Pulmonary artery endothelial cell (primary cell): ENCODE measurements around the gene CCNY. TPM values are rescaled to one million over a fixed set of nuclear protein-coding genes. Genes with fewer than 3 reads are reported as not detected.
"Not testable (repeated sequence)": the region's sequence is repeated elsewhere in the genome, so short reads cannot be mapped to it uniquely, and the experiment has no call there.

Experiments
- DNase-seq: peaks from one replicate; pipeline ENCODE4 v3.0.0-alpha.2; 2011; ENCODE audit warnings: low read depth, low spot score
- total RNA-seq: library from RNA; depleted of rRNA; stranded (reverse); fragments of >200 nt; gene quantifications from 2 replicates; pipeline ENCODE4 v1.2.3, GENCODE V29; 2014

Gene CCNY
- total RNA-seq, 1 donor from 2014 or later, result 93.8 TPM

DNA sequence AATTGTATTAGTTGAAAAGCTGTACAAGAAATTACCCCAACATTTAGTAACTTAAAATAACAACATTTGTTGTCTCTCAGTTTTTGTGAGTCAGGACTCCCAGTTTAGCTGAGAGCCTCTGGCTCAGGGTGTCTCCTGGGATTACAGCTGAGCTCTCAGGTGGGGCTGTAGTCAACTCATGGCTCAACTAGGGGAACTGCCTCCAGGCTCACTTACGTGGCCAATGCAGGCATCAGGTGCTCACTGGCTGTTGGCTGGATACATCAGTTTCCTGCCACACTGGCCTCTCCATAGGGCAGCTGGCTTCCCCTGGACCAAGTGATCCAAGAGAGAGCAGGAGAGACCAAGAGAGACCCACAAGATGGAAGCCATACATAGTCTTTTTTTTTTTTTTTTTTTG lies 17.5 kb downstream of the CCNY start:
- no peak for DNase-seq

DNA sequence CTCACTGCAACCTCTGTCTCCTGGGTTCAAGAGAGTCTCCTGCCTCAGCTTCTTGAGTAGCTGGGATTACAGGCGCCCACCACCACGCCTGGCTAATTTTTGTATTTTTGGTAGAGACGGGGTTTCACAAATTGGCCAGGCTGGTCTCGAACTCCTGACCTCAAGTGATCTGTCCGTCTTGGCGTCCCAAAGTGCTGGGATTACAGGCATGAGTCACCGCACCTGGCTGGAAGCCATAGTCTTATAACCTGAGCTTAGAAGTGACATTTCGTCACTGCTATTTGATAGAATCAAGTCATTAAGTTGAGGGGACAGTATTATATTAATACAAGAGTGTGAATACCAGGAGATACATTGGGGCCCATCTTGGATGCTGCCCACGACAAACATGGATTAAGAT lies 17.9 kb downstream of the CCNY start:
- not testable (repeated sequence) for DNase-seq

DNA sequence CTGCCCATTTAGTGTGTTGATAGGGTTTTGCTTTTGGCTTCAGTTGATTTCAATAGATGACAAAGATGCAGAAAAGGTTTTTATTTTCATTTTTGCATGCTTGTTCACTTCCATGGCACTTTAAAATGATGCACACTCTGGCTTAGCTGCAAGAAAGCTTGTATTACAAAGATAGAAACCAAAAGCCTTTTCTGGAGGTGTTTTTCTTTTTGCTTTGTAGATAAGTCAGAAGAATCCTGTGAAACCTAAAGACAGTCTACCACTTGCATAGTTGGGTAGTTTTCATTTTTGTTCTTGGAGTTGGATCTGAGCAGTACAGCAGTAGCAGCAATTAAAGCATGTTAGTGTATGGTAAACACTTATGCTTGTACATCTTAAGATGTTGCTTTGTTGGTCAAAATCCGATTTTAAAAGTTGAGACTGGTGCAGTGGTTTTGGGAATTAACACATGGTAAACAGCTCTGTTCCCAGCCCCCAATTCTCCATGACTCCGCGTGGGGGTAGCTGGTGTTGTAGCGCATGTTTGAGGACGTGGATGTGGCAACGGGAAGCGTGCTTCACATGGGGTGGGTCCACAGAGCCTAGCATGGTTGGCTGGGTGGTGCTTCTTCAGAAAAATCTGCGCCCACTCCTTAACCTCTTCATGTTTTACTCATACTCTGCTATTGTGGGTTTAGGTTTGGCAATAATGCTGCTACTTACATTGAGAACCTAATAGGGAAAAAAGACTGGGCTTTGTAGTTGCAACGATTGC lies 19.8 kb downstream of the CCNY start:
- DNase-seq, result no peak

DNA sequence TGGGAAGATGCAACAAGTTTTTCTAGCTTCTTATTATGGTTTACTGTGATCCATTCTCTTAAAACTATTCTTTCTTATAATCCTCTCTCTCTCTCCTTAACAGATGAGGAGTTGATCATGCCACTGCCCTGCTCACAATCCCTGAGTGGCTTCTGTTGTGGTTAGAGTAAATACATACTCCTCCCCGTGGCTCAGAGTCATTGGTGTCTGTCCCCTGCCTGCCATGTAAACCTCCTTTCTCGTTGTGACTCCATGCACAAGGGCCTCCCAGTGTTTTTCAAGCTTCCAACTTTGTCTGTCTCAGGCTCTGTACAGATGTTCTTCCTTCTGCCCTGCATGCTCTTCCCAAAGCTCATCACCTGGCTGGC lies 20.4 kb downstream of the CCNY start:
- no peak for DNase-seq

DNA sequence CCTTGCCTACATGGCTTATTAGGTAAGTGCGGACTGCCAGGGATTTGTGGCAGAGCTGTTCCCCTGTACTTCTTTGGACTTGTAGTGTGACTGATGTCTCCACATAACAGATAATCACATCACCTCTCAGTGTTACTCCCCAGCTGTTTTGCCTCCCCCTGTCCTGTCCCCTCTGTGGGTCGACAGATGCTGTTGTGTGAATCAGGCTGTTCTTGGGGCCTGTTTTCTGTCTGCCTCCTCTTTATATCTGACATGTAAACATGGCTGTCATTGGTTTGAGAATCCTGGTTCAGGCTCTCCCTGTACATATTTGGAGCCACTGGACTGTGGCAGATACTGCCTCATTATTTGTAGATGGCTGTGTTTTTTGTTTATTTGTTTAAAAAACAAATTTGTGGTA lies 22.7 kb downstream of the CCNY start:
- DNase-seq, result no peak

DNA sequence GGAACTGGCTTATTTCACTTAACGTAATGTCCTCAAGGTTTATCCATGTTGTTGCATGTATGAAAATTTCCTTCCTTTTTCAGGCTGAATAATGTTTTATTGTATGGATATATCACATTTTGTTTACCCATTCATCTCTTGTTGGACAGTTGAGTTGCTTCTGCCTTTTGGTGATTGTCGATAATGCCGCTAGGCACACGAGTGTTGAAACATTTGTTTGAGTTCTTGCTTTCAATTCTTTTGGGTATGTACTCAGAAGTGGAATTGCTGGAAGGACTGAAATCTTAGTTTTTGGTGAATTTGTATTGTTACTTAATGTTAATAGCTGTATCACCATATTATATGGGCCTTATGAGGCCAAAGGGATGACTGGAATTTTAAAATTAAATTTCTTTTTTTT lies 23.6 kb downstream of the CCNY start:
- DNase-seq, result no peak

DNA sequence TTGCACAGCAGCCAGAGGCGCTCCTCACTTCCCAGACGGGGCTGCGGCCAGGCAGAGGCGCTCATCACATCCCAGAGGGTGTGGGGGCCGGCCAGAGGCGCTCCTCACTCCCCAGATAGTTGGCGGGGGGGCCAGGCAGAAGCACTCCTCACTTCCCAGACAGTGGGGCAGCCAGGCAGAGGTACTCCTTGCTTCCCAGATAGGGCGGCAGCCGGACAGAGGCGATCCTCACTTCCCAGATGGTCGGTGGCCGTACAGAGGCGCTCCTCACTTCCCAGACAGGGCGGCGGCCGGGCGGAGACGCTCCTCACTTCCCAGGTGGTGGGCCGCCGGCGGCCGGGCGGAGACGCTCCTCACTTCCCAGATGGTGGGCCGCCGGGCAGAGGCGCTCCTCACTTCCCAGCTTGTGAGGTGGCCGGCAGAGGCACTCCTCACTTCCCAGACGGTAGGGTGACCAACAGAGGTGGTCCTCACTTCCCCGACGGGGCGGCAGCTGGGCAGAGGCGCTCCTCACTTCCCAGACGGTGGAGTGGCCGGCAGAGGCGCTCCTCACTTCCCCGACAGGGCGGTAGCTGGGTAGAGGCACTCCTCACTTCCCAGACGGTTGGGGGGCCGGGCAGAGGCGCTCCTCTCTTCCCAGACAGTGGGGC lies 26.5 kb downstream of the CCNY start:
- DNase-seq, result no peak

DNA sequence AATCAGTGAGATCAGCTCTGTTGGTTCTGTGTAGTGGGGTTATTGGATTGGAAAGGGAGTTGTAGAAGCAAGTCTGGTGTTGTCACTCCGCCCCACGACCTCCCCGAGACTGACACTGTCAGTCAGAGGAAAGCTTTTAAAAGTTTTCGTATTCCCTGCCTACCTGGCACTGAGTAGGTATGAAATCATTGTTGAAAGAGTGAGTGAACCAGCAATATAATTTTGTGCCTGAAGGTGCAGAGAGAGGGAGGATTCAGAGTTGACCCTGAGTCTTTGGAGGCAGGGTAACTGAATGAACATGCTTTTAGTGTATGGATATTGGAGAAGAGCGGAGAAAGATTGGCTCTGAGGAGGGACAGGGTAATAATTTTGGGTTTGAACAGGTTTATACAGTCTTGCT lies 27.3 kb downstream of the CCNY start:
- no peak for DNase-seq

DNA sequence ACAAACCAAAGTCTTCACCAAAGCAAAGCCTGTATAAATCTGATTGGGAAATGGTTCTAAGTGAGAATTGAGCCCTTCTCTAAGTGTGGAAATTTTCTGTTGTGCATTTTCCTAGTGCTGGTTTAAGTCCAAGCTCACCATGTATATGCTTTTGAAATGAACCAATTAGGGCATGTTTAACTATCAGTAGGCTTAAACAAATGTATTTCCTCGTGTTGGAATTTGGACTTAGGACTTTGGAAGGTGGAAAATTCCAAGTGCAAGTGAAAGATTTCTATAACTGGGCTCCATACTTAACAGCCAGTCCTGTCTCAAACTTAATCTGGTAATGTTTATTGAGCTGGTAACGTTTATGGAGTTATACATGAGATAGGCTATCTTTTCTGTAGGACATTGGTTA lies 28.5 kb downstream of the CCNY start:
- DNase-seq, result no peak

DNA sequence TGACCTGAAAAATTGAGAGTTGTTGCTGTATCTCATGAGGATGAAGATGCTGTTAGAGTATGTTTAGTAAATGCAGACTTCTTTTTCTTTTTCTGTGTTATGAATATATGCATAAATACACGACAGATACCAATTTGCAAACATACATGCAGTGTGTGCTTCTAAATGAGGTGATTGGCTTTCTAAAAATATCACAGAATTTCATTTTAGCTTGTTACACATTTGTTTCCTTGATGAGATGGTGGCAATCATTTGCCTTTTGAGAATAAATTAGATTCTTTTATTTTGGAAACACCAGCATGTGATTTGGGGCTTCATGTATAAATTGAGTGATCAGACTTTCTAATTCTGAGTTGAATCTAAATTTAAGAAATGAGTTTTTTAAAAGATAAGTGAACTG lies 29.7 kb downstream of the CCNY start:
- DNase-seq, result no peak

DNA sequence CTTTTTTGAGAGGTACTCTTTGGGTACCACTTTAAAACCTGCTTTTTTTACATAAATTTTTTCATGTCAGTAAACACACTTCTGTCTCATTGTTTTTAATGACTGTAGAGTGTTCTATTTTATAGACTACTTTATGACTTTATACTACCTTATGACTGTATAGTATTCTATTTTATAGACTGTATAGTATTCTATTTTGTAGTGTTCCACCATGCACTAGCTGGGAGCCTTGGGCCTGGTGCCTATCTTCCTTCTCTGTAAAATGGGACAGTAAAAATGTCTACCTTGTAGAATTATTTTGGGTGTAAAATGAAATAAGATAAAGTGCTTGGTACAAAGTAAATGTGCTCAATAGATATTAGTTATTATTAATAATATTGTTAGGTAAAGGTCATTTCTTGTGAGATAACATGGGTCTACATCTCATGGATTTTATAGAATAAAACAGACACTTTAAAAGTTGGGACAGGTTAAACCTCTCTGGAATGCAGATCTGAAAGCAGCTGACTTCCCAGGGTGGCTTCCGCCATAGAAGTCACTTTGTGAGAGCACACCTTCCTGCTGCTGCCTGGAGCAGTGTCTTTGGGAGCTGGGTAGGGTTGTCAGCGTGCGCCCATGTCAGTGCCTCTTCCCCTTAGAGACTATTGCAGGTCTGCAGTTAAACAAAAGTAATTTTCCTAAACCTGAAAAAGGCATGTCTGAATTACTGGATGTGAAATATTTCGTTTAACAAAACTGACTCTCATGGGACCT lies 31.0 kb downstream of the CCNY start:
- no peak for DNase-seq

DNA sequence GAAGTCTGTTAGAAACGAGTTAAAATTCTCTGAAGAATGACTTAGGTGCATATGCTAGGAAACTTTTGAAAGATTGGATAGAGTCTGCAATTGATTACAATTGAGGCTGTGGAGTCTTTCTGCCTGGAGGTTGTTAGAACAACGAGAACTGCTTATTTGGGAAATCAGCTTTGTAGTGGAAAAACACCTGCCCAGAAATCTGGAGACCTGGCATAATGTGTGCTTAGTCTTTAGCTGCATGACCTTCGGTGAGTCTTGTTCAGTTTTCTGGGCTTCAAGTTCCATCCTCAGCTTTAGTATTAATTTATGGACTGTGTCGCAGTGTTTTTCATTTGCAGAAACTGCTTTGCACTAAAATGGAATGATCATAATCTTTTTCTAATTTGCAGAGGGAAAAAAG lies 31.7 kb downstream of the CCNY start:
- no peak for DNase-seq

DNA sequence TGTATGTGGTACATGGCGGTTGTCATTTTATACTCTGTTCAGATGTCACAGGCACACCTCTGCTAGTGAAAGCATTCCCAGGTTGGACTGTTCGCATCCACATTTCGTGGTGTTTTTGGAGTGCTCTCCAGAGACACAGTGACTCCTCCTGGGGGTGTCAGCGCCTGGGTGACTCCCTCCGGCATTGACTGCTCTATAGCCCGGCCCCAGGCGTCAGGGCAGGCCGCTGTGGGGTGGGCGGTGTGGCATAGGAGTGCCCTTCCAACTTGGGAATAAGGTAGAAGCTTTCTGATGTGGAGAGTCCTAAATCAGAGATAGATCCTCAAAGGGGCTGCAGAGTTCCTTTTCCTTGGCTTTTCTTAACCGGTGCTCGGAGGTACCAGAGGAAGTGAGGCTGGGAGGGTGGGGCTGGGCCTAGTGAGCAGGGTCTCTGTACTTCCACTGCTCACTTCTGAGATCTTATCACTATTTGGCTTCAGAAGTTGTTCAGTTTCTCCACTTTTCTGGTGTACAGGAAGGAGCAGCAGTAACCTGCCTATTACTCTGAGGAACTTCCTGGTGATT lies 32.3 kb downstream of the CCNY start:
- DNase-seq, result no peak

DNA sequence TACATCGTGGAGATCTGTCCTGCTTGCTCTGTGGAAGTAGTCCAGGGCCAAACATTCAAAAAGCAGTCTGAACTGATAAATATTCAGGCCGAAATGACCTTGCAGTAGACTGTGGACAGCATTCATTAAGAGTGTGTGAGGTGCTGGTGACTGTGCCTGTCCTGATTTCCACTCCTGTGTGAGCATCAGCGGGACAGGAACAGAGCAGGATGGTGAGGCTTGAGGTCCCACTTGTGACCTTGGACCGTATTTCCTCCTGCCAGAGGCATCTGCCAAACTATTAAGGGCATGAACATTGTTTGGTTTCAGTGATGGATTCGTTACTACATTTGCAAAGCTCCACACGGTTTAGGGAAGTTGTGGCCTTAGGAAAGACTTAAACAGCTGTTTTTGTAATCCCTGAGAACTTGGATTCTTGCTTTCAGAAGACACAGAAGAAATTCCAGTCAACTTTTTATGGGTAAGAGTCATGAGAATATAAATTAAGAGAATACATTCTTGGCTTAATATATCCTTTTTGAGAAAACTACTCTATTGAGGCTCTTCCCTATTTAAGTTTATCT lies 32.8 kb downstream of the CCNY start:
- no peak for DNase-seq

DNA sequence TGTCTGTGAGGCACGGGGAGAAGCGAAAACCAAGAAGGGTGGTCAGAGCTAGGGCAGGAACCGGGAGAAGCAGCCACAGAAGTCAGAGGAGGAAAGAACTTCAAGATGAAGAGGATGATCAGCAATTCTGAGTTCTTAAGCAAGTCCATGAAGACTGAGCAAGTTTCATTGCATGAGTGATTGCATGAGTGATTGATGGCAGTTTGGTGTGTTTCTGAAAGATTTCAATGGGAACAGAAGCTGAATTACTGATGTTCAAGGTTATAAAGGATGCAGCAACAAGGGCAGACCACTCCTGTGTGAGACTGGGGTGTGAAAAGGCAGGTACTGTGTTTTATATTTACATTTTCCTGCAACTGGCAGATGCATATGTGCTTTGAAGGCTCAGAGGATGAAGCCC lies 35.4 kb downstream of the CCNY start:
- DNase-seq, result no peak

DNA sequence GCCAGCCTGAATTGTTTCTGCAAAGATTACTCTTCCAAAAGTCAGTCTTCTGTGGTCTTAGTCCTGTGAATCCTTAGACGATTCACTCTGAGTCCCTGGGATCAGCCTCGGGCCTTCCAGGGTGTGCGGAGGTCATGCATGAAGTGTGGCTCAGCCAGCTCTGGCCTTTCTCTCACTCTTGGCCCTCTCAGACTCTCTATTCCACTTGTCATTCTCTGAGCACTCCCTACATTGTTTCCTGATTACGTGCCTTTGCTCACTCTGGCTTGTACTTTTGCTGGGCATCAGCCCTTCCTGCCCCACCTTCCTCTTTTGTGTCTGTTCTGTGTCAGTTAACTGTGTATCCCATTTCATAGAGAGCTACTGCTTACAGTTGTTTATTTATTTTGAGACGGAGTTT lies 36.0 kb downstream of the CCNY start:
- peak; percentile 76 for DNase-seq

DNA sequence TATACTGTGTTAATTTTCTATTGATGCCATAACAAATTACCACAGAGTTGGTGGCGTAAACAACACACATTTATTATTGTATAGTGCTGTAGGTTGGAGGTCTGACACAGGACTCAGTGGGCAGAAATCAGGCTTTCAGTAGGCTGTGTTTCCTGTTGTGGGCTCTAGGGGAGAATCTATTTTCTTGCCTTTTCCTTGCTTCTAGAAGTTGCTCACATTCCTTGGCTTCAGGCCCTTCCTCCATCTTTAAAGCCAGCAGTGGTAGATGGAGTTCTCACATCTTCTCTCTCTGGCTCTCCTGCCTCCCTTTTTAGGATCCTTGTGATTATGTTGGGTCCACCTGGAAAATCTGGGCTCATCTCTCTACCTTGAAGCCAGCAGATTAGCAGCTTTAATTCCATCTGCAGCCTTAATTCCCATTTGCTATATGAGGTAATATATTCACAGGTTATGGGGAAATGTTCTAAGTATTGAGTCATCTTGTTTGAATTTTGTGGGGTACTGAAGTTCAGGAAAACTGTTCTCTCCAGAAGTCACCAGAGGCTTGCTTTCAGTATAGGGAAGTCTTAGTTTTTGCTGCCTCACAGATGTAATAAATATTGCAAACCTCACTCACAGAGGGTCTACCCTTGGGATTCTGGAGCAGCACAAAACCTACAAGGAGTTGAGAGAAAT lies 38.9 kb downstream of the CCNY start:
- no peak for DNase-seq

DNA sequence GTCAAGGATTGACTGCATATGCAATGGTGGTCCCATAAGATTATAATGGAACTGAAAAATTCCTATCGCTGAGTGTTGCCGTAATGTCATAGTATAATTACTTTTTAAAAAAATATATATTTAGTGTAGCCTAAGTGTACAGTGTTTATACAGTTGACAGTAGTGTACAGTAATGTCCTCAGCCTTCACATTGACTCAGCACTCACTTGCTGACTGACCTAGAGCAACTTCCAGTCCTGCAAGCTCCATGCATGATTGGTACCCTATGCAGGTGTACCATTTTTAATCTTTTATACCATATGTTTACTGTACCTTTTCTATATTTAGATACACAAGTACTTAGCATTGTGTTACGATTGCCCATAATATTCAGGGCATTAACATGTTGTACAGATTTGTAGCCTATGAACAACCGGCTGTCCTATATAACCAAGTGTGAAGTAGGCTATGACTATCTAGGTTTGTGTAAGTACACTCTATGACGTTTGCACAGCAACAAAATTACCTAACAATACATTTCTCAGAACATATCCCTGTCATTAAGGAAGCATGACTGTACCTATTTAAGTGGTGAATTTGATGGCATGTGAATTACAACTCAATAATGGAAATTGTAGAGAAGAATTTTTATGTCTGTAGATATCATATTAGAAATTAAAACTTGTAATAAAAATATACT lies 40.9 kb downstream of the CCNY start:
- DNase-seq, result no peak

DNA sequence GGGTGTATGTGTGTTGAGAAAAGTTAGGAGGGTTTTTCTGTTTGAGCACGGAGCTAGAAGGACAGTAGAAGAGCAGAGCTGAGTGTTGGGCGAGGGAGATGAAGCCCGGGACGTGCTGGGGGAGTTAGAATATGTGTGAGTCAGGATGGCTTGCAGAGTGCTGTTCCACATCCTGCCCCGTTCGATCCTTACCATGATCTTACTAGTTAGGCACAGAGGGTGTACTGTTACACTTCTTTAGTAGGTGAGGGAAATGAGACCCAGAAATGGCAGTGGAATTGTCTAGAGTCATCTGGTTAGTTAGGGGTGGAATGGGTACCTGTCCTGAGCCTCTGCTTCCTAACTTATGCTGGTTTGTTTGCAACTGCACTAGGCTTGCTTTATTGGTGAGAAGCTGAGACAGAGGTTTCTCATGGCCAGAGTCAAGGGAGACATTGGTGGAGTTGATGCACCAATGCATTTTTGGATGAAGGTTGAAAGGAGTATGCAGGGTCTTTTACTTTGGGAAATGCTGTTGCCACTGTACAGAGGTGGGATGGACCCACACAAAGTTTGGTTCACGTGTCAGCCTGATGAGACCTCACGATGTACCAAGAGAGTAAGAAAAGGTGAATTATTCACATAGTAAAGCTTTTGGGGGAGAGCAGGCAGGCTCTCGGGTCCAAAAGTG lies 42.4 kb downstream of the CCNY start:
- peak; percentile 40 for DNase-seq
